Activated CD4-positive, alpha-beta memory T cell treated with anti-CD3 and anti-CD28 coated beads for 36 hours (primary cell): ENCODE data around the gene GFRA1. TPM values are rescaled to one million over a fixed set of nuclear protein-coding genes. Genes with fewer than 3 reads are reported as not detected.

Source experiments
- CTCF ChIA-PET: fragments of 350-600 bp; sonication (Branson Sonifier 250); formaldehyde crosslinking; loops from one replicate; lab custom pipeline; 2021; ENCODE audit warnings: antibody characterized with exemption, inconsistent platforms; lab: Charles Lee
- POLR2A ChIA-PET: fragments of 350-600 bp; sonication (Branson Sonifier 250); formaldehyde crosslinking; loops from one replicate; lab custom pipeline; 2021; ENCODE audit warnings: antibody characterized with exemption; lab: Charles Lee
- DNase-seq: peaks from one replicate; pipeline ENCODE4 v3.0.0-alpha.2; 2020
- H3K27ac Mint-ChIP-seq: one replicate; pipeline ENCODE4 v1.8.0; 2021; ENCODE audit warnings: mixed read lengths
- H3K27me3 Mint-ChIP-seq: one replicate; pipeline ENCODE4 v1.8.0; 2021; ENCODE audit warnings: mixed read lengths
- H3K36me3 Mint-ChIP-seq: one replicate; pipeline ENCODE4 v1.8.0; 2021; ENCODE audit warnings: mixed read lengths
- H3K4me1 Mint-ChIP-seq: one replicate; pipeline ENCODE4 v1.8.0; 2021; ENCODE audit warnings: low read depth, mixed read lengths
- H3K4me3 Mint-ChIP-seq: one replicate; pipeline ENCODE4 v1.8.0; 2021; ENCODE audit warnings: mild to moderate bottlenecking, mixed read lengths
- H3K9me3 Mint-ChIP-seq: one replicate; pipeline ENCODE4 v1.8.0; 2021; ENCODE audit warnings: mixed read lengths
- intact Hi-C: fragments of 100-400 bp; cut with micrococcal nuclease; formaldehyde crosslinking; loops from one replicate; pipeline ENCODE4 v1.15.1; 2023
- total RNA-seq, 2 experiments: library from RNA; stranded (reverse); gene quantifications; one replicate each; pipeline ENCODE4 v1.2.3, GENCODE V29; 2021

The GFRA1 gene
- total RNA-seq, 2 experiments from 2014 or later, result not detected

- DNase-seq, result no peak
- no peak overlapping the region for H3K27ac Mint-ChIP-seq
- H3K9me3 Mint-ChIP-seq, result no peaks in the 10 kb centered on the region
- intact Hi-C loops, result no loop called here
- peaks cover 5% of the 10 kb centered on the region for H3K36me3 Mint-ChIP-seq
- peaks cover 42% of the 10 kb centered on the region for H3K27me3 Mint-ChIP-seq
- ChIA-PET POLR2A (no interaction called here), CTCF (no interaction called here)
- peaks cover 4% of the 10 kb centered on the region for H3K4me1 Mint-ChIP-seq
- no peak overlapping the region for H3K4me3 Mint-ChIP-seq
Measured at GRCh38 chr10:116268976-116269375, 4.0 kb downstream of the GFRA1 start.

GRCh38 chr10:116265686-116266085 lies 7.3 kb downstream of the GFRA1 start:
- H3K36me3 Mint-ChIP-seq, result no peaks in the 10 kb centered on the region
- CTCF ChIA-PET, result no interaction called here
- no peaks in the 10 kb centered on the region for H3K9me3 Mint-ChIP-seq

GRCh38 chr10:116263870-116264655 lies 8.9 kb downstream of the GFRA1 start:
- Mint-ChIP-seq H3K9me3 (no peaks in the 10 kb centered on the region), H3K27ac (no peak overlapping the region), H3K4me1 (no peaks in the 10 kb centered on the region), H3K27me3 (peaks cover 9% of the 10 kb centered on the region), H3K4me3 (no peak overlapping the region), H3K36me3 (no peaks in the 10 kb centered on the region)
- ChIA-PET POLR2A (no interaction called here), CTCF (no interaction called here)
- DNase-seq, result no peak
- intact Hi-C loops, result no loop called here

More at GRCh38 chr10:116265686-116266085, 7.3 kb downstream of the GFRA1 start:
- Mint-ChIP-seq H3K4me3 (no peak overlapping the region), H3K4me1 (no peaks in the 10 kb centered on the region), H3K27me3 (peaks cover 23% of the 10 kb centered on the region), H3K27ac (no peak overlapping the region)
- DNase-seq, result no peak
- intact Hi-C loops, result no loop called here
- POLR2A ChIA-PET, result no interaction called here

GRCh38 chr10:116262678-116263077 lies 10.3 kb downstream of the GFRA1 start:
- Mint-ChIP-seq H3K4me1 (no peaks in the 10 kb centered on the region), H3K4me3 (no peak overlapping the region), H3K27ac (no peak overlapping the region), H3K27me3 (peaks cover 6% of the 10 kb centered on the region), H3K36me3 (no peaks in the 10 kb centered on the region), H3K9me3 (no peaks in the 10 kb centered on the region)
- no peak for DNase-seq
- intact Hi-C loops, result no loop called here
- ChIA-PET CTCF (no interaction called here), POLR2A (no interaction called here)

- POLR2A ChIA-PET, result no interaction called here
- DNase-seq, result no peak
- Mint-ChIP-seq H3K4me3 (no peak overlapping the region), H3K36me3 (no peaks in the 10 kb centered on the region), H3K4me1 (no peaks in the 10 kb centered on the region), H3K9me3 (no peaks in the 10 kb centered on the region), H3K27ac (no peak overlapping the region), H3K27me3 (peaks cover 2% of the 10 kb centered on the region)
- CTCF ChIA-PET, result no interaction called here
- intact Hi-C loops, result no loop called here
Measured at GRCh38 chr10:116260599-116260998, 12.4 kb downstream of the GFRA1 start.

- intact Hi-C loops, result no loop called here
- Mint-ChIP-seq H3K4me1 (no peaks in the 10 kb centered on the region), H3K9me3 (no peaks in the 10 kb centered on the region), H3K27ac (no peak overlapping the region), H3K4me3 (no peak overlapping the region), H3K27me3 (peaks cover 2% of the 10 kb centered on the region), H3K36me3 (no peaks in the 10 kb centered on the region)
- no peak for DNase-seq
- ChIA-PET POLR2A (no interaction called here), CTCF (no interaction called here)
Measured at GRCh38 chr10:116259638-116260037, 13.4 kb downstream of the GFRA1 start.

GRCh38 chr10:116257785-116258184 lies 15.2 kb downstream of the GFRA1 start:
- CTCF ChIA-PET, result no interaction called here
- H3K36me3 Mint-ChIP-seq, result no peaks in the 10 kb centered on the region
- no peaks in the 10 kb centered on the region for H3K9me3 Mint-ChIP-seq
- no peak overlapping the region for H3K4me3 Mint-ChIP-seq
- peaks cover 2% of the 10 kb centered on the region for H3K27me3 Mint-ChIP-seq
- POLR2A ChIA-PET, result no interaction called here
- no peaks in the 10 kb centered on the region for H3K4me1 Mint-ChIP-seq
- no peak overlapping the region for H3K27ac Mint-ChIP-seq
- intact Hi-C loops, result no loop called here
- DNase-seq, result no peak

GRCh38 chr10:116256752-116257259 lies 16.2 kb downstream of the GFRA1 start:
- DNase-seq, result no peak
- H3K27me3 Mint-ChIP-seq, result peaks cover 2% of the 10 kb centered on the region
- CTCF ChIA-PET, result no interaction called here
- no peaks in the 10 kb centered on the region for H3K36me3 Mint-ChIP-seq
- intact Hi-C loops, result no loop called here
- H3K9me3 Mint-ChIP-seq, result no peaks in the 10 kb centered on the region
- H3K4me3 Mint-ChIP-seq, result no peak overlapping the region
- POLR2A ChIA-PET, result no interaction called here
- no peaks in the 10 kb centered on the region for H3K4me1 Mint-ChIP-seq
- no peak overlapping the region for H3K27ac Mint-ChIP-seq

- Mint-ChIP-seq H3K9me3 (no peaks in the 10 kb centered on the region), H3K36me3 (no peaks in the 10 kb centered on the region), H3K4me1 (no peaks in the 10 kb centered on the region), H3K4me3 (no peak overlapping the region), H3K27ac (no peak overlapping the region), H3K27me3 (peaks cover 2% of the 10 kb centered on the region)
- intact Hi-C loops, result no loop called here
- ChIA-PET POLR2A (no interaction called here), CTCF (no interaction called here)
- no peak for DNase-seq
Measured at GRCh38 chr10:116255886-116256751, 16.9 kb downstream of the GFRA1 start.

GRCh38 chr10:116254422-116255155 lies 18.4 kb downstream of the GFRA1 start:
- H3K27me3 Mint-ChIP-seq, result peaks cover 2% of the 10 kb centered on the region
- H3K36me3 Mint-ChIP-seq, result no peaks in the 10 kb centered on the region
- intact Hi-C loops, result no loop called here
- no peaks in the 10 kb centered on the region for H3K9me3 Mint-ChIP-seq
- ChIA-PET POLR2A (no interaction called here), CTCF (no interaction called here)
- H3K27ac Mint-ChIP-seq, result no peak overlapping the region
- DNase-seq, result no peak
- no peaks in the 10 kb centered on the region for H3K4me1 Mint-ChIP-seq
- no peak overlapping the region for H3K4me3 Mint-ChIP-seq

- intact Hi-C loops, result no loop called here
- no peak for DNase-seq
- Mint-ChIP-seq H3K27ac (no peak overlapping the region), H3K9me3 (no peaks in the 10 kb centered on the region), H3K27me3 (peaks cover 2% of the 10 kb centered on the region), H3K36me3 (no peaks in the 10 kb centered on the region), H3K4me1 (no peaks in the 10 kb centered on the region), H3K4me3 (no peak overlapping the region)
- POLR2A ChIA-PET, result no interaction called here
- CTCF ChIA-PET, result no interaction called here
Measured at GRCh38 chr10:116253716-116254115, 19.3 kb downstream of the GFRA1 start.
